NCI-H187 (cell line): ENCODE results near the gene ZFC3H1.
"Not testable (repeated sequence)": the region's sequence is repeated elsewhere in the genome, so short reads cannot be mapped to it uniquely, and the experiment has no call there.

ENCODE experiments used
- DNase-seq, 2 experiments: peaks; one replicate each; lab custom pipeline; 2025; lab: John Stamatoyannopoulos, UW

ZFC3H1 gene

DNA sequence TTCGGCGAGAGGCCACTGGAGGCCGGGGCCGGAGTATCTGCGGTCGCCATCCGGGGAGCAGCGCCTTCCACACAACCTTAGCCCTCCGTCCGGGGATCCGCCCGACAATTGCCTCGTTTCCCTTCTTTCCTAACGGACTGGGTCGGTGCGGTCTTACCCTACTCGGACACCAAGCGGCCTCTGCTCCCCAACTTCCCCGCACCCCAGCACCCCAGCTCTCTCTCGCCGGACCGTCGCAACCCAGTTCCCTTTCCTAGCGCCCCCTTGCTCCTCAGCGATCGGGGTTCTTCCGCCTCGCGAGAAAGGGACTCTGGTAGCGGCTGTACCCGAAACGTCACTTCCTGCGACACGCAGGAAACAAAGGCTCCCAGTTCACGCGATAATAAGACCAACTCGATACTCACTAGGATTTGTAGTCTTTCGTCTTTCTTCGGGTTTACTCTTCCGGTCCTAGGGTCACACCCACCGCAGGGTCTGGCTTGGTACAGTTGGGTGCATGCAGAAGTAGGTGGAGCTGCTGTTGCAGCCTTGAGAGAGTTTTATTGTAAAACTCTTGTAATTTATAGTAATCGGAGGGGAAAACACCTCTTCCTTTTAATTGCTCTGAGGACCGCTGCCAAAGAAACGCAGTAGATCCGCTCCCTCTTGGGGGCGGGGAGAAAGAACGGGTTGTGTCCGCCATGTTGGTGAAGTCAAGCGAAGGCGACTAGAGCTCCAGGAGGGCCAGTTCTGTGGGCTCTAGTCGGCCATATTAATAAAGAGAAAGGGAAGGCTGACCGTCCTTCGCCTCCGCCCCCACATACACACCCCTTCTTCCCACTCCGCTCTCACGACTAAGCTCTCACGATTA is at the start of gene ZFC3H1, which contains the start of gene THAP2:
ZFC3H1 (minus strand) TSS at position 288 of the 850 bp plus-strand sequence; CDS start at position 50, 238 bp downstream.
THAP2 (plus strand) TSS at position 741 of the 850 bp plus-strand sequence. CDS start 209 bp downstream, outside the sequence.
- peak; percentile 92 to 99 for DNase-seq

DNA sequence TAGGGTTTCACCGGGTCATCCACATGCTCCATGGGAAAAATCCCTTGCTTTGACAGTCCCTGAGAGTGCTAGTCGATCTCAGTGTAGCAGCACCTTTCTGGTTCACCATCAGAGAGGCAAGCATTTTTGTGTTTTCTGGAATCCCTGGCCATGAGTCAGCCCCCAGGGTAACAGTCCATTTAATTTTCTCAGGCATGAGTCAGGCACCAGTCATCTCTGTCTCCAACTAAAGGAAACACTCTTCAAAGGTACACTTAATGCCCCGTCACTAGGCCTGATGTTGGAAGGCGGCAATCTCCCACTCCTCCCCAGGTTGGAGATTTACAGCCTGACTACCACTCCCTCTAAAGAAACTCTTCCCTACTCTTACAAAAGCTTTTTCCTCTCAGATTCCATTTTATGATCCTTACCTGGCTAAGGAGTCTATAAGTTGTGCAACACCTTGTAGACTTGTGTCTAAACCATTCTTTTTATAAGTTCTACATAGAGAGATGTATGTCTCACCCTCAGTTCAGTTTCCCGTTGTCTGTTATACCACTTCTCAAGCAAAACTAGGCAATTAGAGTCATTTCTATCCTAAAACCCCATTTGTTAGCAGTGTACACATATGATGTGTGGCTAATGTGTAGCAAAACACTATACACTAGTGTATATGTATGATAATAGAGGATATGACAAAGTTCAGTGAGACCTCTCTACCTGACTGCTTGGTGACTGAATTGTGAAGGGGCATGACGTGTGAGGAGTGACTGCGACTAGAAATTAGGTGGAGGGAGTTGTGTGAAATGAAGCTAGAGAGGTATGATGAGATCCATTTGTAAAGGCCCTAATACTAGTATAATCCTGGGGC is 46.9 kb upstream of the ZFC3H1 start:
- no peak for DNase-seq

DNA sequence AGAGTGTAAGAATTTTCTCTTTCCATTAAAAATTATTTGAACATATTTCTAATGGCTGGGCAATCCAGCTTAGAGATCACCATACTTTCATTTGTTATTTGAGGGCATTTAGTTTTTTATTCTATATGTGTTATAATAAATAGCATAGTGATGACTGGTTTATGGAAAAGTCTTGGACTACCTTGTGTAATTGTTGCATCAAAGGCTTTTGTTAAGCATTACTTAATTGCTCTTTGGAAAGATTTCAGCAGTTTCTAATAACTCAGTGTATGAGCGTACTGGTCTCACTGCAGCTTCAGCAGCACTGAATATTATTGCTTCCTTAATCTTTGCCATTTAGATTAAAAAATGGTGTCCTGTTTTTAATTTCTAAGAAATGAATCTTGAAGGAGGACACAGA is 45.0 kb upstream of the ZFC3H1 start:
- no peak for DNase-seq

DNA sequence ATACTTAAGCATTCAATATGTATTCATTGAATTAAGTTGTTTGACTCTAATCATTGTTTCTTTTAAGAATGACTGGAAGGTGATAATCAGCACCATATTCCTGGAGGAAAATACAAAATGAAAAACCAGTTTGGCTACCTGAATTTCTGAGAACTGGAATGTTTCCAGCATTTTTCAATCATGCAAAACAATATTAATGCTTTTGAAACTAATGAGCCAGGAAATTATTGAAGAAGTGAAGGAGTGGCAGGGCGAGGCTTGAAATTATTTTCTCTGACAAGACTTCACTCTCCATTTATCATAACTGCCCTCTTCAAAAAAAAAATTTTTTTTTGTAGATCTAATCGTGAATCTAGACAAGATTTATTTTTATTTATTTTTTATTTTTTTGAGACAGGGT is 41.3 kb upstream of the ZFC3H1 start:
- DNase-seq: no peak

DNA sequence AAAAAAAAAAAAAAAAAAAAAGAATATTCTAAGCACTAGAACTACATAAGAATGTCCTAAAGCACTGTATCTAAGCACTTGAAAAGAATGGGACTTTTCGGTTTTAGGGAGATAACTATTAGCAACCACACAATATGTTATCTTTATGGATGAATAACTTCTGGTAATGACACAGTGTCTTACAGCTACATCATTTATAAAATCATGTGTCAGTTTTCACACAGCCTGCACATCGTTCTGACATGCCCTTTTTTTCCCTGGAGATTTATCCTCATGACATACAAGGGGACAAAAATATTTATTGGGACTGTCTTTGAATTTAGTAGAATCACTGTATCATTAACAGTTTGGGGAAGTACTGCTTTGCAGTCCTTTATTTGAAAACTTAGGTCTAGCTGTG is 39.6 kb upstream of the ZFC3H1 start:
- DNase-seq: no peak

GRCh38 chr12:71702590-71702989 is 38.9 kb upstream of the ZFC3H1 start:
- no peak for DNase-seq

GRCh38 chr12:71702181-71702580 is 38.5 kb upstream of the ZFC3H1 start:
- not testable (repeated sequence) for DNase-seq

DNA sequence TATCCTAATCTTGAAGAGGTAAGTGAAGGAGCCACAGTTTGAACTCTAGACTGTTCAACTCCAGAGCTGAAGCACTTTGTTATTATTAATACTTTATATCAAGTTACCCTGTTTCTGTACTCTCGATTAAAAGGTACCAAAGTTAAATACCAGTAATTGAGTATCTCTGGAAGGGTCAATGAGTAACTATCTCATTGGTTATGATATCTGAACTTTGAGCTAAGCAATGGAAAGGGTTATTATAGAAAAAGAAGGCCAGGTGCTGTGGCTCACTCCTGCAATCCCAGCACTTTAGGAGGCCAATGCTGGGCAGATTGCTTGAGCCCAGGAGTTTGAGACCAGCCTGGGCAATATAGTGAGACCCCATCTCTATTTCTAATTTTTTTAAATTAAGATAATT is 32.1 kb upstream of the ZFC3H1 start:
- DNase-seq: no peak

DNA sequence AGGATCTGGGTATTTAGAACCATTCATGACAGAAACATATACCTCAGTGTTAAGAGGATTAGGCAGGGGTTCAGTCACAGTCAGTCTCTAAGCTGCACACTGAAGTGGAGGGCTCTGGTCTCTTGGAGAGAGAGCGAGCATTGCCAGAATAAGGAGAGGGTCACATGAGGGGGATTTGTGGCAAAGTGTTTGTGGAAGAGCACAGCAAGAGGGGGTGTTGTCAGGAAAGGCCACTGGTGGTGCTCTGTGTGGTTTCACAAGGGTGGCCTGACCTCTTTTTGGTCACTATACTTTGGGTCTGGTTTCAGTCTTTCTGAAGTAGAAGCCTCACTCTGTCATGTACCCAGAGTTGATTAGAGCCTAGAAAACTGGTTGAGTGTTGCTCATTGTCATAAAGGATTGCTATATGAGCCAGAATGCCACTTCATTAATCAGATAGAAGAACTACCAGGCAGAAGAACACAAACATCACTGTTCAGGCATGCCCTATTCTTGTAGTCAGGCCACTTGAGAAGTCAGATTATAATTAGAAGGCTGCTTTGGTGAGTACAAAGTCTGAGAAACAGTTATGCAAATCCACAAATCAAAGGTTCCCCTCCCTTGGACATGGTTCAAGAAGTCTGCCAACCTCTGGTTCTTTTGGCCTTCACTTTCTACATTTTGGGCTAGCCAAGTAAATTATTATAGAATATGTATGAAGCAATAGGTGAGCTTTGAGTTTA is 30.6 kb upstream of the ZFC3H1 start:
- DNase-seq: no peak

DNA sequence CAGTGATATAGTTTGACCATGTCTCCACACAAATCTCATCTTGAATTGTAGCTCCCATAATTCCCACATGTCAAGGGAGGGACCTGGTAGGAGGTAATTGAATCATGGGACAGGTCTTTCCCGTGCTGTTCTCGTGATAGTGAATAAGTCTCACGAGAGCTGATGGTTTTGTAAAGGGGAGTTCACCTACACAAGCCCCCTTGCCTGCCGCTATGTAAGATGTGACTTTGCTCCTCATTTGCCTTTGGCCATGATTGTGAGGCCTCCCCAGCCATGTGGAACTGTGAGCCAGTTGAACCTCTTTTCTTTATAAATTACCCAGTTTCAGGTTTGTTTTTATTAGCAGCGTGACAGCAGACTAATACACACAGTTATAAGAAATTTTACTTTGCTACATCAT is 30.0 kb upstream of the ZFC3H1 start:
- not testable (repeated sequence) for DNase-seq

GRCh38 chr12:71693126-71693525 is 29.5 kb upstream of the ZFC3H1 start:
- DNase-seq: no peak

- no peak for DNase-seq
These were observed 28.0 kb upstream of the ZFC3H1 start for GRCh38 chr12:71691504-71692129.

DNA sequence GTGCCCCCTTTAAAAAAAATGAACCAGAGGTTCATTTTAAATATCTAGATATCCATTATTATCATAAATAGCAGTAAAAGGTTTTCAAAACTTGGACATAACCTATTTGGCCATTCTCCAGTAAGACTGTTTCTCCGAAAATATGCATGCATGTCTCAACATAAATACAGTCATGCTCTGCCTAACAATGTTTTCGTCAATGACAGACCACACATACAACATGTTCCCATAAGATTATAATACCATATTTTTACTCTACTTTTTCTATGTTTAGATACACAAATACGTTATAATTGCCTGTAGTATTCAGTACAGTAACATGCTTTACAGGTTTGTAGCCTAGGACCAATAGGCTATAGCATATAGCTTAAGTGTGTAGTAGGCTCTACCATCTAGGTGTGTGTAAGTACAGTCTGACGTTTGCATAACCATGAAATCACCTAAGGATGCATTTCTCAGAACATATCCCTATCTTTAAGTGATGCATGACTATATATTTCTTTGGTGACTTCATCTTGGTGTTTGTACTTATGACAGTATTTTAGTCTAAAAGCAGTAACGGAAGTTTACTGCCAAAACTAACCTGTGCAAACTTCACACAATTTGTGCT is 25.4 kb upstream of the ZFC3H1 start:
- no peak for DNase-seq

GRCh38 chr12:71687172-71687571 is 23.5 kb upstream of the ZFC3H1 start:
- DNase-seq: not testable (repeated sequence)

GRCh38 chr12:71686658-71687025 is 23.0 kb upstream of the ZFC3H1 start:
- DNase-seq: no peak

DNA sequence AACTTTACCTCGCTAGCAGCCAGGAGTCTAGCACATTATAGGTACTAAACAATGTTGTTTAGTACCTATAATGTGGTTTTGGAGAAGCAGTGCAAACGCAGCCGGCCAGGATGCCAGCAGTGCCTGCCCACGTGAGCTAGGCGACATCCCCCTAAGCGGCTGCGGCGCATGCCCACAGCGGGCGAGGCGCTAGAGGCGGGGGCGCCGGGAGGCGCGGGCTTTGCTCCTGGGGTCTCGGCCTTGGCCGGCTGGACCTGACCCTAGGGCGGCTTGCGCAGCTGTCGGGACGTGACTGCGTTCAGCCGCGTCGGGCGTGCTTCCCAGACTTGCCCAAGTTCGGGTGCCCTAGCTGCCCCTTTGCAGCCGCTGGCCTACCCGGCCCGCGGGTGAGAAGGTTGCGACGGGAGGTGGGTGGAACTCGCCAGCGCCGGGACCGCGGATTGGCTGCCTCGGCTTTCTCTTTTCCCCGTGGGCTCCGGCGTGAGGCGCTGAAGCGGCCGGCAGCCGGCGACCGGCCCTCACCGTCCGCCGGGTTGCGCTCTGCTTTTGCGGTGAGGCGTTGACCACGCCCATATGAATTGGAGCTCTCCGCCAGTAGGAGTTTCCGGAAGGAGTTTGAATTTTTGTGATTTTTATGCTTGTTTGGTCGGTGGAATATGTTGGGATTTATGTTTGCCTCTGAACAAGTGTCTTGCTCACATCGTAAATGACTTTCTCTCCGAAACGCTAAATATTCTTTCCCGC is 22.4 kb upstream of the ZFC3H1 start, which contains the start of gene TMEM19:
TMEM19 (plus strand) TSS at position 169 of the 744 bp plus-strand sequence. CDS start 599 bp downstream, outside the sequence.
- DNase-seq: peak; percentile 84 to 89

- DNase-seq: no peak
These were observed 21.8 kb upstream of the ZFC3H1 start for GRCh38 chr12:71685312-71685906.

DNA sequence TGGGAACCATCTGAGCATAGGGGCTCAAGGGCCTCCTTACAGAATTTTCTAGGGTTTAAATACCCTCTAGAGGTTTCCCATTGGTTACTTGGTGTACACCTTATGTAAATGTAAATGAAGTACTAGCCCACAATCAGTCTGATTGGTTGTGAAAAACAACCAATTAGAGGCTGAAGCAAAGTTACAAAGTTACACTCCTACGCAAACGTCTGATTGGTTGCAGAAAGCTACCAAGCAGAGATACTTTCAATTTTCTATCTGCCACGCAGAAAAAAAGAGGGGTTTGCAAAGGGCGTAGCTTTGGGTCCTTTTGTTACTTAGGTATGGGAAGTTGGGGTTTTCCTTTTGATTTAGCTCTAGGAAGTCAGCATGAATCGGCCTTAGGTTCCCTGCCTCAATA is 20.4 kb upstream of the ZFC3H1 start:
- no peak for DNase-seq

DNA sequence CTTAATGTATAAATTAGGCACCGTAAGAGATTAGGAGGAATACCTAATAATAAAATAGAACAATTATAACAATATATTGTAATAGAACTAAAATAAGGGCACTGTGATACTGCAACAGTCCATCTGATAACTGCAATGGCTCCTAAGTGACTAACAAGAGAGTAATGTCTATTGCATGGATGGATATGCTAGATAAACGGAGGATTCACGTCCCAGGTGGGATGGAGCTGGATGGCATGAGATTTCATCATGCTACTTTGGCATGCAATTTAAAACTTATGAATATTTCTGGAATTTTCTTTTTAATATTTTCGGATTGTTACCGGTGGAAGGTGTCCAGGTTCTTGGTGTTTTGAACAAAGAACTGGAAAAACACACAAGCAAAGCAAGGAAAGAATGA is 20.0 kb upstream of the ZFC3H1 start:
- no peak for DNase-seq

DNA sequence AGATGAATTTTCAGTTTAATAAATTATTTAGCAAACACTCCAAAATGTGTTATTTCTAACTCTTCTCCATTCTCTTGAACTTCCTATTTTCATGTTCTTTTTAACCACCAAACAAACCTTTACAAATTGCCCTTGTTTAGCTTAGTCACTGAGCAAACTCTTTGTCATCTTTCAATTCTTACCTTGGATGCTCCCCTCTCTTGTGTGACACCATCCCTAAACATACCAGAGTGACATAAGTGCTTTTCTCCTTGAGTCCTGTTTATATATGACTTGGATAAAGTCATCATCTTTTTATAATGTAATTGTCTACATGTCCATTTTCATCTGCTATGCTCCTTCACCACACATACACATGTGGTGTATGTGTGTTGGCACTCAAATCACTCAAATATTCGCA is 18.8 kb upstream of the ZFC3H1 start:
- no peak for DNase-seq
